Fibroblast of skin of left quadriceps (primary cell): ENCODE data around the gene PADI4.

Experiments used
- DNase-seq, 2 experiments: peaks; one replicate each; pipeline ENCODE4 v3.0.0-alpha.2; 2013; ENCODE audit warnings: low read depth in 2 of 2

PADI4 gene

DNA sequence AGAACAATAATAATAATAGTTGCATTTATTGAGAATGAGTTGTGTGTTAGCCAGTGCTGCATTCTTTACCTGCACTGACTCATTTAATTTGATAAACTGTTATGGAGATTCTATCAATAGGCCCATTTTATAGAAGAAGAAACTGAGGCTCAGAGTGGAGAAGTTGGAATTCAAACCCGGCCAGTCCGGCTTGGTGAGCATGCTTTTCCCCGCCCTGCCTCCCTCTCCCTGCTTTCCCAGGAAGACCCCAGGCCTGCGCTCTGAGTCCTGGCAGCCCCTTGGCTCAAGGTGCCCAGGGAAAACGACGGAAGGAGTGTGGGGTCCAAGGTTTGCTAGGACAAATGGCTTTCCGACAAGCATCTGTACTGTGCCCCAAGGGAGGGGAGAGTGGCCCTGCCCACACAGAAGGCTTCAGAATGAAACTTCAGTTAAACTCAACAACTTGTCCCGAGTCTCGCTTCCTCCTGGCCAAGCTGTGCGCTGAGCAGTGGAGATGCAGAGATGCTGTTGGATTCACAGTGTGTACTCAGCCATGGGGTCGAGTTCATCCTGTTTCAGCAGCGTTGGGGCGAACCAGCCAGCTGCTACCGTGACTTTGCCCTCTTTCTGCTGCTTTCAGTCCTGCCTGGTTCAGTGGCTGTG lies 40.7 kb downstream of the PADI4 start:
- no peak for DNase-seq

DNA sequence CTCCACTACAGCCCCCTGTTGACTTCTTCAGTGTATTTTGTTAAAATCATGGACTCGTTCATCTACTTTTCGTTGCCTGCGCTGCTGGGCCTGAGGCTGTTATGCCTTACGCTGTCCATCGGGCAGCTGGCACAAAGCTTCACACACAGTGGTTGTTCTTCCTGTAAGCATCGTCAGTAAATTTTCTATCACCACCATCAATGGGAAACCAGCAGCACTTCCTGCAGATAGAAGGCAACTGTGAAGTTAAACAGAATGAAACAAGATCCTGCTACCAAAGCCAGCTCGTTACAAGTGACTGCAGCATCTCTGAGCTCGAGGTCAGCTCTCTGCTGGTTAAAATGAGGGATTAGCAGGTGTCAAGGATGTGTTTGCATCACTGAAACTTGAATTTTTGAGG lies 42.1 kb downstream of the PADI4 start:
- DNase-seq: no peak

DNA sequence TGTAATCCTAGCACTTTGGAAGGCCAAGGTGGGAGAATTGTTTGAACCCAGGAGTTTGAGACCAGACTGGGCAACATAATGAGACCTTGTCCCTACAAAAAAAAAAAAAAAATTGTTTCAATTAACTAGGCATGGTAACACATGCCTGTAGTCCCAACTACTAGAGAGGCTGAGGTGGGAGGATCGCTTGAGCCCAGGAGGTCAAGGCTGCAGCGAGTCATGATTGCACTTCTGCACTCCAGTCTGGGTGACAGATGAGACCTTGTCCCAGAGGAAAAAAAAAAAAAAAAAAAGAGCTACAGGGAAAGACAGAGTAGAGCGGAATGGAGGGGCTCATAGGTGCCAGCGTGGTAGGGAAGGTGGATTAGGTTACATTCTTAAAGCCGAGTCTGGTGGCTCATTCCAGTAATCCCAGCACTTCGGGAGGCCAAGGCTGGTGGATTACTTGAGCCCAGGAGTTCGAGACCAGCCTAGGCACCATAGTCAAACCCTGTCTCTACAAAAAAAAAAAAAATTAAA lies 43.0 kb downstream of the PADI4 start:
- no peak for DNase-seq

DNA sequence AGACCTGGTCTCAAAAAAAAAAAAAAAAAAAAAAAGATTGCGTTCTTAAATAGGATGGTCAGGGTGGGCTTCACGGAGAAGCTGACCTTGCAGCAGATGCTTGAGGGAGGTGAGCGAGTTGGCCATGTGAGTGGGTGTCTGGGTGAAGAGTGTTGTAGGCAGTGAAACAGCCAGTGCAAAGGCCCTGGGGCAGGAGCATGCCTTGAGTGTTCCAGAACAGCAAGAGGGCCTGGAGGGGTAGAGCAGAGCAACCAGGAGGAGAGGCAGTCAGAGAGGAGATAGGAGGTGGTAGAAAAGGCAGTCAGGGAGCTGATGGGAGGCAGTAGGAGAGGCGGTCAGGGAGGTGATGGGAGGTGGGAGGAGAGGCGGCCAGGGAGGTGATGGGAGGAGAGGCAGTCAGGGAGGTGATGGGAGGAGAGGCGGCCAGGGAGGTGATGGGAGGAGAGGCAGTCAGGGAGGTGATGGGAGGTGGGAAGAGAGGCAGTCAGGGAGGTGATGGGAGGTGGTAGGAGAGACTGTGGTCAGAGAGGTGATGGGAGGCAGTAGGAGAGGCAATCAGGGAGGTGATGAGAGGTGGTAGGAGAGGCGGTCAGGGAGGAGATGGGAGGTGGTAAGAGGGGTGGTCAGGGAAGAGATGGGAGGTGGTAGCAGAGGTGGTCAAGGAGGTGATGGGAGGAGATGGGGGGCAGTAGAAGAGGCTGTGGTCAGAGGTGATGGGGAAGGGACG lies 43.8 kb downstream of the PADI4 start:
- DNase-seq: no peak

DNA sequence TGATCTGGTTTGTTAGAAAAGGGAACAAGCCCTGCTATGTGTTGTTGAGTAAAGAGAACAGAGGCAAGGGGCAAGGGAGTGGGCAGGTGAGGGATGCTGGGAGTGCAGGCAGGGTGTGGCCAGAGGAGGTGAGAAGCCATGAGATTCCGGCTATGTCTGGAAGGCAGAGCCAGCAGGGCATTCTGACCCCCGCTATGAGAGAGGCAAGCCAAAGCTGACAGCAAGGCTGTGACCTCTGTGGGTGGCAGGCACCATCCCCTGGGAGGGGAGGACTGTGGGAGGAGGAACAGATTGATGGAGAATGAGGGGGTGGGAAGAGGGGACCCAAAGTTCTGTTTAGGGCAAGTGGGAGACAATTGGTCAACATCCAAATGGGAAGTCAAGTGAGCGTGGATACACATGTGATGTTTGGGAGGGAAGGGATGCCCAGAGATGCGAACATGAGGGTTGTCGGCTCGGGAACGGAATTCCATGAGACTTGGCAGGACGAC lies 44.5 kb downstream of the PADI4 start:
- no peak for DNase-seq

DNA sequence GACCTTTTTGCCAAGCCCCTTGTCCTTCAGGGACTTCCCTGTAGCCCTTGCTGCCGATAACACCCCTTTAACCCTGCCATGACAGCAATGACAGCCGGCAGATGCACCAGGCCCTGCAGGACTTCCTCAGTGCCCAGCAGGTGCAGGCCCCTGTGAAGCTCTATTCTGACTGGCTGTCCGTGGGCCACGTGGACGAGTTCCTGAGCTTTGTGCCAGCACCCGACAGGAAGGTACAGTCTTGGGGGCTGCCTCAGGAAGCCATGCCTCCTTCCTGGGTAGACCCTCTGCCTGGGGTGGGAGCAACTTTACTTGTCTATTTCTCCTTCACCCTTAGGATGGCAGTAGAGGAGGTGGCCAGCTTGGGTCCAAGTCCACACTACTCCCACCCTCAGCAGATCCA lies 47.9 kb downstream of the PADI4 start:
- DNase-seq: no peak

DNA sequence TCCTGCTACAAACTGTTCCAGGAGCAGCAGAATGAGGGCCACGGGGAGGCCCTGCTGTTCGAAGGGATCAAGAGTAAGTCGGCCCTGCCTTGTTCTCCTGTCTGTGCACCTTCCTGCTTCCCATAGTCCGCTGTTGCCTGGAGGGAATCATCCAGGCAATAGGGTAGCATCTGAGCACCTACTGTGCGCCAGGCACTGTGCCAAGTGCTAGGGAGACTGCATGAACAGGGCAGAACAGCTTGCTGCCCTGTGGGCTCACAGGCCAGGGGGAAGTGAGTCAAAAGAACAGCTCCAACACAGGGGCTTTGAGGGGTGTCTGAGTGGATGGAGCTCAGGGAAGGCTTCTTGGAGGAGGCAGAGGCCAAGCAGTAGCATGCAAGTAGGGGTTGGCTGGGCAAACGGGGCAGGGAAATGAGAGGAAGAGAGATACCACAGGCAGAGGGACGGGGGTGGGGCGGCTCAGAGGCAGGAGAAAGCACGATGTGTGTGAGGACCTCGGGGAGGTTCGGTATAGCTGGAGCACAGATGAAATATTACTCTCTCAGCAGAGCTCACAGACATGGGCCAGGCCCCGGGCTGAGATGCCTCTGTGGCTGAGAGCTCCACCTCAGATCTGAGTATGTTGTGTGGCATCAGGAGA lies 48.5 kb downstream of the PADI4 start:
- DNase-seq: no peak

DNA sequence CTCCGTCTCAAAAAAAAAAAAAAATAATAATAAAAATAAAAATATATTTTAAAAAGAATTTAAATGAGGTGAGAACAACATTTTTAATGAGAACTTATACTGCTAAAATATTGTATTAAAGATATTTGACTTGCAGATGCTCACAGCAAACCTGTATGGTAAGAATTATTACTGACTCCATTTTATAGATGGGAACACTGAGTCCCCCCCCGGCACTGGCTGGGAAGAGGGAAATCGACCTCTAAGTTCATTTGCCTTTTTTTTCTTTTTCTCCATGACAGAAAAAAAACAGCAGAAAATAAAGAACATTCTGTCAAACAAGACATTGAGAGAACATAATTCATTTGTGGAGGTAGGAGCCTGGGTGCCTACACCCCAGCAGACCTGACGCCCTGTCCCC lies 50.6 kb downstream of the PADI4 start:
- DNase-seq: no peak

DNA sequence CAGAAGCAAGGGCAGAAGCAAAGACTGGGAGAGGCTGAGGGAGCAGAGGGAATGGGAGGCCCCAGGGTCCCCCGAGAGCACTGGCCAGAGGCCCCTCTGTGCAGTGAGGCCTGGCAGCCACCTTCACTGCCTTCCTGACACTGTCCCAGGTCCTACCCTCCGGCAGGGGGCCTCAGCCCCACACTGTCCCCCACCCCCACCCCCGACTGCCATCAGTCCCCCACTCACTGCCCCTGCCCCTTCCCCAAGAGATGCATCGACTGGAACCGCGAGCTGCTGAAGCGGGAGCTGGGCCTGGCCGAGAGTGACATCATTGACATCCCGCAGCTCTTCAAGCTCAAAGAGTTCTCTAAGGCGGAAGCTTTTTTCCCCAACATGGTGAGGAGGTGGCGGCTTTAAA lies 51.0 kb downstream of the PADI4 start:
- DNase-seq: no peak

DNA sequence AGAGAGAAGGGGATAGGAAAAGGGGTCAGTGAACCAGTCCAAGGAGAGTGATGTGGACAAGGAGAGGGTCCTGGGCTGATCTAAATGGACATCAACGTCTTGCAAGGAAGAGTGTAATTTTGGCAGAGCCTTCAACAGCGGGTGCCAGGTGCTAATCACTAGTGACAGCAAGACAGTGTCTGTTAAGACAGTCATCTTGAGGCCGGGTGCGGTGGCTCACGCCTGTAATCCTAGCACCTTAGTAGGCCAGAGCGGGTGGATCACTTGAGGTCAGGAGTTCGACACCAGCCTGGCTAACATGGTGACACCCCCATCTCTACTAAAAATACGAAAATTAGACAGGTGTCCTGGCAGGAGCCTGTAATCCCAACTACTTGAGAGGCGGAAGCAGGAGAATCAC lies 51.8 kb downstream of the PADI4 start:
- no peak for DNase-seq

DNA sequence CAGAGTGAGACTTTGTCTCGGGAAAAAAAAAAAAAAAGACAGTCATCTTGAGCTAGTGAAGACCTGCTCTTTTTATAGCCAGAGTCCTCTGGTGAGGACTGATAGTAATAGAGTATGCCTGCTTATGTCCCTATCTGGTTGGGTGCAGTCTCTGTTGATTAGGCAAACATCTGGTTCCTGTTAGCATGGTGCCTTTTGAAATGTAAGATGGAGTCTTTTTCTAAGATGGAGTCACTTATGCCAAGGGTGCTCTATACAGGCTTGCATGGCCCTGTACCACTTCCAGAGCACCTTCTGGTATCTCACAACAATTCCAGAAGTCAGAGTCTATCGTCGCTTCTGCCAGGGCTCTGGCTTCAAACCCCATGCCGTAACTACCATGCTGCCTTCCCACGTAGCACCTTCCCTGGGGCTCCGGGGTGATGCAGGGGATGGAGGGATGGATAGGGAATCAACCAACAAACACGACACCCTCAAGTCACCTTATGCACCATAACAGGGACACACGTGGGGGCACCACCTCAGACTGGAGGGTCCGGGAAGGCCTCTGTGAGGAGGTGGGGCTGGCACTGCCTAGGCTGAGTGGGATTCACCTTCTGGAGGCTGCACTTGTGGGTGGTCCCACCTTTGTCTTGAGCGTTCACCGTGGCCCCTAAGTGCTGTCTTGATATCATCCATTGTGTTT lies 52.4 kb downstream of the PADI4 start:
- DNase-seq: no peak

DNA sequence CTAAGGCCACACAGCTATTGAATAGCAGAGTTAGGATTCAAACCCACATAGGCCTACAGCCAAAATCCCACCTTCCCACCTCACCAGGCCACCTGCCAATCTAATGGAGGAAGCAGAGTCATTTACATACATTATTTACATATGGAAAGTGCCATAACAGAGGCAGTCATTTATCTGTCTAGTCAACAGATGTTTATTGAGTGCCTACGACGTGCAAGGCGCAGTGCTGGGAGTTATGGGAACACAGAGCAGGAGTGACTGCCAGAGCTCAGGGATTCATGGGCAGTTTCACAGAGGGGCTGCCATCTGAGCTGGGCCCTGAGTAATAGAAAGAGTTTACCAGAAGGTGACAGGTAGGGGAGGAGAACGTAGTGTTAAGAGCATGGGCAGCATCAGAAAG lies 53.7 kb downstream of the PADI4 start:
- no peak for DNase-seq

DNA sequence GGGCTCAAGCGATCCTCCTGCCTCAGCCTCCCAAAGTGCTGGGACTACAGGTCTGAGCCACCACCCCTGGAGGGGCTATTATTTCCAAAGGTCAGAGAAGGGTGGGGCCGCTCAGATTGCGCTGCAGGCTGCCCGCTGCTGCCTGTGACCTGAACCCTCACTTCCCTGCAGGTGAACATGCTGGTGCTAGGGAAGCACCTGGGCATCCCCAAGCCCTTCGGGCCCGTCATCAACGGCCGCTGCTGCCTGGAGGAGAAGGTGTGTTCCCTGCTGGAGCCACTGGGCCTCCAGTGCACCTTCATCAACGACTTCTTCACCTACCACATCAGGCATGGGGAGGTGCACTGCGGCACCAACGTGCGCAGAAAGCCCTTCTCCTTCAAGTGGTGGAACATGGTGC lies 55.4 kb downstream of the PADI4 start:
- DNase-seq: no peak

DNA sequence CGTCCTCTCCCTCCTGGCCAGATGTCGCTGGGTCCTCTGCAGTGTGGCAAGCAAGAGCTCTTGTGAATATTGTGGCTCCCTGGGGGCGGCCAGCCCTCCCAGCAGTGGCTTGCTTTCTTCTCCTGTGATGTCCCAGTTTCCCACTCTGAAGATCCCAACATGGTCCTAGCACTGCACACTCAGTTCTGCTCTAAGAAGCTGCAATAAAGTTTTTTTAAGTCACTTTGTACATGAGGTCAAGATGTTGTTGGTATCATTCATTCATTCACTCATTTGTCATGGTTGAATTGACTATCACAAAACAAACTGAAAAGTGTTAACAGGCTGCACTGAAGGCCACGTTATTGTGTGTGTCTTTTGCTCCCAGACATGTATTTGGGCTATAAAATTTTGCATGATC lies 55.8 kb downstream of the PADI4 start:
- DNase-seq: no peak

DNA sequence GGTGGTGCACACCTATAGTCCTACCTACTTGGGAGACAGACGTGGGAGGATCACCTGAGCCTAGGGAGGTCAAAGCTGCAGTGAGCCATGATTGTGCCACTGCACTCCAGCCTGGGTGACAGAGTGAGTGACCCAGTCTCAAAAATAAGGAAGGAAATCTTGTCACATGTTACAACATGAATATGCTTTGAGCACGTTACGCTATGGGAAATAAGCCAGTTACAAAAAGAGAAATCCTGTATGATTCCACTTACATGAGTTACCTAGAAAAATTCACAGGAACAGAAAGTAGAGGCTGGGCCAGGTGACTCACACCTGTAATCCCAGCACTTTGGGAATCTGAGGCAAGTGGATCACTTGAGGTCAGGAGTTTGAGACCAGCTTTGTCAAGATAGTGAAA lies 57.3 kb downstream of the PADI4 start:
- no peak for DNase-seq

DNA sequence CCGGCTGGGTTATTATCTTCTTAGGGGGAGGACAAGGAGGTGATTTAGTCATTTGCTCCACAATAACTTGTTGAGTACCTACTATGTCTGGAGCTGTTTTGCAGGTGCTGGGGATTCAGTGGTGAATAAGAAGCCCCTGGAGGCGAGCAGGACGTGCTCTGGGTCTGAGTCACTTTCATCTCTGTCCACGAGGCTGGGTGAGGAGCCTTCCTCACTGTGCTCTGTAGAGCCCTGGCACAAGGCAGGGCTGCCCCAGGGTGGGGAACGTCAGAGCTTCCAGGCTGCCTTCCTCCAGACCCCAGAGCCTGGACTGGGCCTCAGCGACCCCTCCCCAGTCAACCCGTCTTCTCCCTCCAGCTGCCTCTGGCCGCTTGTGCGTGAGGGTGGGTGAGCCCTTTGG lies 61.5 kb downstream of the PADI4 start:
- no peak for DNase-seq

DNA sequence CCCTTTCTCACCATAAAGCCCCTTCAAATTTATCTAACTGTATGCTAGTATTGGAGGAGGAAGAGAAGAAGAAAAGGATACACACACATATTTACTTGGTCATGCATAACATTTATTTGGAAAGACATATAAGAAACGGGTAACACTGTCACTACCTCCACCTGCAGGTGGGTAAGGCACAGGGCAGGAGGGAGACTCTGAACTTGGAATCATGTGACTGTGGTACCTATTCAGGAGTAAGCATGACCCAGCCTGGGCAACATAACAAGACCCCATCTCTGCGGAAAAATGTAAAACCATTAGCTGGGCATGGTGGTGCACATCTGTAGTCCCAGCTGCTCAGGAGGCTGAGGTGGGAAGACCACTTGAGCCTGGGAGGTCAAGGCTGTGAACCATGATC lies 62.6 kb downstream of the PADI4 start:
- no peak for DNase-seq

DNA sequence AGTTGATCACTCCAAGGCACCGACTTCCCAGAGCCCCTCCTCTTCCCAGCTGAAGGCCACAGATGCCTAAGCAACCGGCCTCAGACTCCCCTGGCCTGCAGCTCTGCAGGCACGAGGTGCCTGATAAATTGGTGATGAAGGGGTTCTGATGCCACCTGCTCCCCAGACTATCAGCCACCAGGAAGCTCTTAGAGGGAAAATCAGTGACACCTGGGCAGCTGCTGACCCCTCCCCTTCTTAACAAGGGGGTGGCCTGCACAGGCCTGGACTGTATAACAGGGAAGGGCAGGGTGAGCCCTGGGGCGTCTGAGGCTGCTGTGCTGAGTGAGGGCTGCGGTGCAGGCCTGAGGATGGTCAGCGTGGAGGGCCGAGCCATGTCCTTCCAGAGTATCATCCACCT lies 63.9 kb downstream of the PADI4 start, which contains the start of gene PADI6:
Gene PADI6 (plus strand): TSS at position 301 of the 400 bp plus-strand sequence. CDS start 50 bp downstream, at position 351.
- DNase-seq: no peak

DNA sequence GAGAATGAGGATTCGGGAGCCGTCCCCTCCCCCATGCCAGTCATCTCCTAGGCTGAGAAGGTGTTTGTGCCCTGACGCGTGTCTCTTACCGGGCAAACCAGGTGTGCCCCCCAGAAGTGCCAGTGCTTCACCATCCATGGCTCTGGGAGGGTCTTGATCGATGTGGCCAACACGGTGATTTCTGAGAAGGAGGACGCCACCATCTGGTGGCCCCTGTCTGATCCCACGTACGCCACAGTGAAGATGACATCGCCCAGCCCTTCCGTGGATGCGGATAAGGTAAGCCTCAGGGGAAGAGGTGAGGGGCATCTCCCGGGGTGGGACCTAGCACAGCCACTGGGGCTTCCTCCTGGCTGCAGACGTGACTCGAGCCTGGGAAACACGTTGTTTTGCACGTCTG lies 65.0 kb downstream of the PADI4 start:
- DNase-seq: no peak

DNA sequence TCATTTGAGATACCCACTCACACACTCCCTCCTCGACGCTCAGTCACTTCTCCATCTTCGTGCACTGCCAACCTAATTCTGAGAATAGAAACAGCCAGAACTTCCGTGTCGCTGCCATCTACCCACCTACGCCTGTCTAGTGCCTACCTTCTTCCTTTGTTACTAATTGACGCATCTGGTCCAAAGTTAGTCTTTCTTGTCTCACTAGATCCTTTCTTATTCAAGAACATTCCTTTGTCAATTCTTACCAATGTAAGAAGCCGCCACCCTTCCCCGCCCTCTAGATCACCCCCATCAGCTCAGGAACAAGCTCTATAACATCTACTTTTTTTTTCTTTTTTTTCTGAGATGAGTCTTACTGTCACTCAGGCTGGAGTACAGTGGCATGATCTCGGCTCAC lies 67.7 kb downstream of the PADI4 start:
- no peak for DNase-seq

DNA sequence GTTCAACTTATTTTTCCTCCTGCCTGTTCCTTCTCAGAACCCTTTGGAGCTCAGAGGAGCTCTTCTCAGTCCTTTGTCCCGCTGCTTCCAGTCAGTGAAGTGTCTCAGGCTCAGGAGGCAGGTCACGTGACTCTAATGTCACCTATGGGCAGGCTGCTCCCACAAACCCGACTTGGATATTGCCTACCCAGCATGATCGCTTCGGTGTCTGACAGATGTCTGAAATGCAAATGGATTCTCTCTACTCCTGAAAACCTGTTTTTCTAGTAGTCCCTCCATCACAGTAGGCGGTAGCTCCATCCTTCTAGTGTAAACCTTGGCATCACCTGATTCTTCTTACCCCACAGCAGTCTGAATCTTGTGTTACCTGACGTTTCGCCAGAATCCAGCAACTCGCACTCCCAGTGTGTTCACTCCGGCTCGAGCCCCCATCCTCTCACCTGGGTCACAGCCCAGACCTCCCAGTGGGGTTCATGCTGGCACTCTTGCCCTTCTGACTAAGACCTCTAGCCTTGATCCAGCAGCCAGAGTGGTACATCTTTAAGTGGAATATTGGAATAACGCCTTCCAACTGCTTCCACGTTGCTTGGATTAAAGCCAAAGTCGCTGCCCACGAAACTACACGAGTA lies 69.4 kb downstream of the PADI4 start:
- no peak for DNase-seq

DNA sequence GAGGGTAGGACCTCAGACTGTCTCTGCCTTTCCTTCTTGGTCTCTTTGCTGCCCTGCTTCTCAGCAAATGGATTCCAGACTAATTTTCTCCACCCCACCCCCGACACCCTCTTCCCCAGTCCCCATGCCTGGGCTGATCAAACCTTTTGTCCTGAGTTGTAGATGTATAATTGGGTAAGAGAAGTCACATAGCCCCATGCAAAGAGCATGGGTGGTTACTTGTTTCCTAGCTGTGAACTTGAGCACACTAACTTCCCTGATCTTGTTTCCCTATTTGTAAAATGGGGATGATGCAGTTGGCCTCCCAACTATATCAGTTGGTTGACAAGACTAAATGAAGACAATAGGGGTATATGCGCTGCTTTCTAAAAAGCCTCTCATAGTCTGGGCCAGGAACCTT lies 73.2 kb downstream of the PADI4 start:
- DNase-seq: no peak
